Brain microvascular endothelial cell (primary cell): ENCODE data around the gene UBE2O.

Source experiments
- DNase-seq: peaks from one replicate; pipeline ENCODE4 v3.0.0-alpha.2; 2020
- H3K27ac ChIP-seq: fragments of 250-450 bp; sonication (Bioruptor Pico); 2 replicates; pipeline ENCODE4 v1.5.1; 2020; ENCODE audit warnings: mild to moderate bottlenecking, moderate library complexity
- H3K27me3 ChIP-seq: fragments of 250-450 bp; sonication (Bioruptor Pico); replicated peaks from 2 replicates; pipeline ENCODE4 v1.5.1; 2020; ENCODE audit warnings: mild to moderate bottlenecking
- H3K36me3 ChIP-seq: fragments of 250-450 bp; sonication (Bioruptor Pico); replicated peaks from 2 replicates; pipeline ENCODE4 v1.5.1; 2020; ENCODE audit warnings: mild to moderate bottlenecking
- H3K4me3 ChIP-seq: 2 replicates; pipeline ENCODE4 v1.5.1; 2011; ENCODE audit warnings: low read depth, mild to moderate bottlenecking, control low read depth, low read length, moderate library complexity
- CTCF ChIP-seq: IDR thresholded peaks from 2 replicates; pipeline ENCODE4 v1.5.1; 2011; ENCODE audit warnings: low read depth, mild to moderate bottlenecking, moderate library complexity, low read length, control low read depth, inconsistent platforms; ENCODE audit errors: missing control alignments
- in situ Hi-C: cut with HindIII; loops from 2 replicates; pipeline ENCODE4 v1.10.0; 2017; ENCODE audit warnings: low sequenced_read_pairs, low pct_ligation_motif_present

The UBE2O gene

DNA sequence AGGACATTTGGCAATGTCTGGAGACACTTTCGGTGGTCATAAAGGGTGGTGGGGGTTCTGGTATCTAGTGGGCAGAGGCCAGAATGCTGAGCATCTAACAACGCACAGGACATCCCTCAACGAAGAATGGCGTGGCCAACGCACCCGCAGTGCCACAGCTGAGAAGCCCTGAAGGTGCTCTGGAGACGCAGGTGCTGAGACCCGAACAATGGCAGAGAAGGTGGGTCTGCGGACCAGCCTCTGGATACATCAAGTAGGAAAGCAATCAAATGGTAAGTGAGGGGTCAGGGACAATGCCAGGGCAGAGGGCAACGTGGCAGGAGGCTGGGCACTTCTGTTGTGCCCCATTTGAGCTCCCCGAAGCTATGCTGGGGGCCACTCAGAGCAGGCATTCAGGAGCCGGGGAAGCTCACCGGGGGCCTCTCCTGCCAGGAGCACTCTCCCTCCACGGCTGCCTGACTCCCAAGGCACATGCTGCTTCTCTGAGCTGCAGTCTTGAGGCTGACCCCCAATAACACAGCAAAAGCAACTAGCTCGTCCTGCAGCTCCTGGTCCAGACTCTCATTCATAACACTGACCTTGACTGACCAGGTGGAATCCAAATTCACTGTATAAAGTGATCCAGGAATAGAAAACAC is 42.5 kb downstream of the UBE2O start:
- no peaks in the 10 kb centered on the region for H3K27me3 ChIP-seq
- in situ Hi-C loops: no loop called here
- TF ChIP-seq CTCF: no peak
- no peak overlapping the region for H3K4me3 ChIP-seq
- no peak for DNase-seq
- no peaks in the 10 kb centered on the region for H3K36me3 ChIP-seq
- H3K27ac ChIP-seq: no peak overlapping the region

- H3K4me3 ChIP-seq: no peak overlapping the region
- in situ Hi-C loops: no loop called here
- DNase-seq: no peak
- H3K27me3 ChIP-seq: no peaks in the 10 kb centered on the region
- H3K36me3 ChIP-seq: peaks cover 12% of the 10 kb centered on the region
- TF ChIP-seq CTCF: peak; percentile 93
- H3K27ac ChIP-seq: no peak overlapping the region
Observed at GRCh38 chr17:76408037-76408849, 44.7 kb downstream of the UBE2O start.

DNA sequence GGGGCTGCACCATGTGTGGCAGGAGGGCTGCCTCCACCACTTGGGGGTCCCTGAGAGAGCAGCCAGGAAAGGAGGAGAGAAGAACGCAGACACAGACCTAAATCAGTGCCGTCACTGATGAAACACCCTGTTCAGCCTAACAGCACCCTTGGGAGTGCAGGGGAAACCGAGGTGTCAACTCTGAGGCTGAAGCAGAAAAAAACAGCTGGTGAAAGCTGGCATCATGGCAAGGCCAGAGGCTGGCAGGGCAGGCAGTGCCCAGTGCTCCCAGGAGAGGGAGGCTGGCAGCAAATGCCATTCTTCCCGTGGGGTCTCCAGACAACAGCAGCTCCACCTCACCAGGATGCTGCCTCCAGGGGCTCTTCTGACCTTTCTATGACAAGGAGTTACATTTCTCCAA is 45.4 kb downstream of the UBE2O start:
- TF ChIP-seq CTCF: no peak
- no peak for DNase-seq
- no peaks in the 10 kb centered on the region for H3K27me3 ChIP-seq
- no peak overlapping the region for H3K27ac ChIP-seq
- in situ Hi-C loops: no loop called here
- H3K36me3 ChIP-seq: peaks cover 17% of the 10 kb centered on the region
- no peak overlapping the region for H3K4me3 ChIP-seq

- no peak overlapping the region for H3K4me3 ChIP-seq
- H3K27ac ChIP-seq: no peak overlapping the region
- DNase-seq: no peak
- peaks cover 29% of the 10 kb centered on the region for H3K36me3 ChIP-seq
- H3K27me3 ChIP-seq: no peaks in the 10 kb centered on the region
- in situ Hi-C loops: no loop called here
- no peak for TF ChIP-seq CTCF
Observed at GRCh38 chr17:76405967-76406647, 46.8 kb downstream of the UBE2O start.

GRCh38 chr17:76405607-76405966 is 47.4 kb downstream of the UBE2O start:
- TF ChIP-seq CTCF: no peak
- peaks cover 34% of the 10 kb centered on the region for H3K36me3 ChIP-seq

More at GRCh38 chr17:76405607-76405966, 47.4 kb downstream of the UBE2O start:
- Histone ChIP-seq H3K27me3 (no peaks in the 10 kb centered on the region), H3K4me3 (no peak overlapping the region), H3K27ac (no peak overlapping the region)
- in situ Hi-C loops: no loop called here
- DNase-seq: no peak
